PFSK-1 (cell line): ENCODE results near the gene CEP170.

Experiments used
- POLR2AphosphoS5 ChIP-seq: IDR thresholded peaks from 2 replicates; pipeline ENCODE4 v1.6.1; 2012; ENCODE audit warnings: low read depth, mild to moderate bottlenecking, control low read depth, low read length, moderate library complexity

CEP170 gene

GRCh38 chr1:243101551-243102050 is 153.5 kb downstream of the CEP170 start:
- TF ChIP-seq POLR2AphosphoS5, result peak; percentile 46; the same call in 1 of the 2 replicates
